Hepatocyte (in vitro differentiated cells): ENCODE results near the gene MYOT. TPM values are rescaled to one million over a fixed set of nuclear protein-coding genes. Genes with fewer than 3 reads are reported as not detected.

Source experiments
- DNase-seq: peaks from one replicate; pipeline ENCODE4 v3.0.0-alpha.2; 2016; ENCODE audit warnings: low spot score
- H2AFZ ChIP-seq: fragments of 200-600 bp; sonication (generic); 2 replicates; pipeline ENCODE4 v1.6.0; 2016; ENCODE audit warnings: antibody characterized with exemption, mild to moderate bottlenecking
- H3K27ac ChIP-seq: fragments of 200-600 bp; sonication (generic); 2 replicates; pipeline ENCODE4 v1.5.1; 2016; ENCODE audit warnings: mild to moderate bottlenecking
- H3K27me3 ChIP-seq: fragments of 200-600 bp; sonication (generic); 2 replicates; pipeline ENCODE4 v1.6.1; 2016
- H3K36me3 ChIP-seq: fragments of 200-600 bp; sonication (generic); replicated peaks from 2 replicates; pipeline ENCODE4 v1.5.1; 2016; ENCODE audit warnings: low read depth; ENCODE audit not compliant: insufficient read depth
- H3K4me1 ChIP-seq: fragments of 200-600 bp; sonication (generic); 2 replicates; pipeline ENCODE4 v1.5.1; 2016; ENCODE audit warnings: mild to moderate bottlenecking, moderate library complexity; ENCODE audit not compliant: insufficient read depth
- H3K4me2 ChIP-seq: fragments of 200-600 bp; sonication (generic); 2 replicates; pipeline ENCODE4 v1.6.0; 2016
- H3K4me3 ChIP-seq: fragments of 200-600 bp; sonication (generic); 2 replicates; pipeline ENCODE4 v1.5.1; 2016; ENCODE audit warnings: mild to moderate bottlenecking
- H3K79me2 ChIP-seq: fragments of 200-600 bp; sonication (generic); 2 replicates; pipeline ENCODE4 v1.6.0; 2017; ENCODE audit warnings: mild to moderate bottlenecking
- H3K9me2 ChIP-seq: fragments of 200-600 bp; sonication (generic); replicated peaks from 2 replicates; pipeline ENCODE4 v1.6.0; 2017; ENCODE audit warnings: mild to moderate bottlenecking; ENCODE audit not compliant: insufficient read depth
- H3K9me3 ChIP-seq: fragments of 200-600 bp; sonication (generic); 2 replicates; pipeline ENCODE4 v1.5.1; 2016; ENCODE audit warnings: low read depth, mild to moderate bottlenecking
- H4K20me1 ChIP-seq: fragments of 200-600 bp; sonication (generic); 2 replicates; pipeline ENCODE4 v1.6.0; 2016; ENCODE audit warnings: mild to moderate bottlenecking; ENCODE audit not compliant: insufficient read depth, poor library complexity, severe bottlenecking
- EZH2 ChIP-seq: fragments of 200-600 bp; sonication (generic); IDR thresholded peaks from 2 replicates; pipeline ENCODE4 v1.6.1; 2016; ENCODE audit warnings: antibody characterized with exemption, mild to moderate bottlenecking, borderline replicate concordance
- EZH2phosphoT487 ChIP-seq: fragments of 200-600 bp; sonication (generic); IDR thresholded peaks from one replicate; pipeline ENCODE4 v1.6.1; 2018; ENCODE audit warnings: antibody characterized with exemption, mild to moderate bottlenecking, low read depth, moderate library complexity; ENCODE audit not compliant: unreplicated experiment, severe bottlenecking
- WGBS: methylation state at CpG from one replicate; pipeline ENCODE4 v1.1.6; 2016; ENCODE audit warnings: low lambda C conversion rate; ENCODE audit errors: missing lambda C conversion rate; 5-methylcytosine and 5-hydroxymethylcytosine counted together
- polyA plus RNA-seq: library from polyadenylated mRNA; unstranded; fragments of >200 nt; fragmentation: Nextera tagmentation; extraction: Ambion mirVana; gene quantifications from 2 replicates; pipeline ENCODE4 v1.2.1, GENCODE V29; 2016
- total RNA-seq: library from RNA; depleted of rRNA; stranded (reverse); fragments of >200 nt; gene quantifications from 2 replicates; pipeline ENCODE4 v1.2.3, GENCODE V29; 2014
- TF ChIP-seq, protein P1 (sequence below): fragments of 200-600 bp; sonication (generic); IDR thresholded peaks from 2 replicates; pipeline ENCODE4 v1.5.1; 2016; ENCODE audit warnings: antibody characterized with exemption, mild to moderate bottlenecking; ENCODE audit not compliant: poor library complexity

The MYOT gene
- total and polyA plus RNA-seq, 2 experiments from 2014 or later: not detected

DNA sequence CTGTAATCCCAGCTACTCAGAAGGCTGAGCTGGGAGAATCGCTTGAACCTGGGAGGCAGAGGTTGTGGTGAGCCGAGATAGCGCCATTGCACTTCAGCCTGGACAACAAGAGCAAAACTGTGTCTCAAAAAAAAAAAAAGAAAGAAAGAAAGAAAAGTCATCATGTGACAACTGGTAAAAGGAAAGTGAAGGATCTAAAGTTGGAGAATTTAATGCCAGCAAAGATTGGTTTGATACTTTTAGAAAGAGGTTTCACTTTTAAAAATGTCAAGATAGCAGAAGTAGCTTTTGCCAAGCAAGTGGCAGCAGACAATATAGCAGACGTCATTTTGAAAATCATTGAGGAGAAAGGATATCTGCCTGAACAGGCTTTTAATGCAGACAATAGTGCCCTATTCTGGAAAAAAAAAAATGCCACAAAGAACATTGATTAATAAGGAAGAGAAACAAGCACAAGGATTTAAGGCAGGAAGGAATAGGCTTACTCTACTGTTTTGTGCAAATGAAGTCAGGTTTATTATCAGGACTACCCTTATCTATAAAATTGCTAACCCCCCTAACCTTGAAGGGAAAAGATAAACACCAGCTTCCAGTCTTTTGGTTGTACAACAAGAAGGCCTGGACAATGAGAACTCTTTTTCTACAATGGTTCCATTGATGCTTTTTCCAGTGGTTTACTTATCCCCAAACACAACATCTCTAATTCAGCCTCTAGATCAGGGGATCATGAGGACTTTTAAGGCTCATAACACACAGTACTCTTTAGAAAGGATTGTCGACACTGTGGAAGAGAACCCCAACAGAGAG, 33.6 kb downstream of the MYOT start:
- TF ChIP-seq EZH2phosphoT487: no peak
- no peak for TF ChIP-seq EZH2
- TF ChIP-seq, protein P1, sequence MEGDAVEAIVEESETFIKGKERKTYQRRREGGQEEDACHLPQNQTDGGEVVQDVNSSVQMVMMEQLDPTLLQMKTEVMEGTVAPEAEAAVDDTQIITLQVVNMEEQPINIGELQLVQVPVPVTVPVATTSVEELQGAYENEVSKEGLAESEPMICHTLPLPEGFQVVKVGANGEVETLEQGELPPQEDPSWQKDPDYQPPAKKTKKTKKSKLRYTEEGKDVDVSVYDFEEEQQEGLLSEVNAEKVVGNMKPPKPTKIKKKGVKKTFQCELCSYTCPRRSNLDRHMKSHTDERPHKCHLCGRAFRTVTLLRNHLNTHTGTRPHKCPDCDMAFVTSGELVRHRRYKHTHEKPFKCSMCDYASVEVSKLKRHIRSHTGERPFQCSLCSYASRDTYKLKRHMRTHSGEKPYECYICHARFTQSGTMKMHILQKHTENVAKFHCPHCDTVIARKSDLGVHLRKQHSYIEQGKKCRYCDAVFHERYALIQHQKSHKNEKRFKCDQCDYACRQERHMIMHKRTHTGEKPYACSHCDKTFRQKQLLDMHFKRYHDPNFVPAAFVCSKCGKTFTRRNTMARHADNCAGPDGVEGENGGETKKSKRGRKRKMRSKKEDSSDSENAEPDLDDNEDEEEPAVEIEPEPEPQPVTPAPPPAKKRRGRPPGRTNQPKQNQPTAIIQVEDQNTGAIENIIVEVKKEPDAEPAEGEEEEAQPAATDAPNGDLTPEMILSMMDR: no peak
- Histone ChIP-seq H3K9me2 (no peaks in the 10 kb centered on the region), H3K4me2 (peak overlapping the region; percentile 25), H3K79me2 (no peaks in the 10 kb centered on the region), H3K4me1 (no peaks in the 10 kb centered on the region), H3K36me3 (no peaks in the 10 kb centered on the region), H3K9me3 (no peaks in the 10 kb centered on the region), H3K27ac (no peak overlapping the region), H4K20me1 (no peaks in the 10 kb centered on the region), H3K27me3 (no peaks in the 10 kb centered on the region), H2AFZ (no peak overlapping the region), H3K4me3 (no peak overlapping the region)
- DNase-seq: no peak
- 74% methylated on average over 5 of the region's 5 CpGs for WGBS

GRCh38 chr5:137902408-137903133, 34.9 kb downstream of the MYOT start:
- Histone ChIP-seq H3K4me1 (no peaks in the 10 kb centered on the region), H3K9me3 (no peaks in the 10 kb centered on the region), H3K9me2 (no peaks in the 10 kb centered on the region), H4K20me1 (no peaks in the 10 kb centered on the region), H2AFZ (no peak overlapping the region), H3K27ac (no peak overlapping the region), H3K36me3 (no peaks in the 10 kb centered on the region), H3K4me3 (no peak overlapping the region), H3K79me2 (no peaks in the 10 kb centered on the region), H3K4me2 (no peak overlapping the region), H3K27me3 (no peaks in the 10 kb centered on the region)
- no peak for TF ChIP-seq EZH2phosphoT487
- TF ChIP-seq EZH2: no peak
- TF ChIP-seq, protein P1: no peak
- no peak for DNase-seq
- WGBS: 93% methylated on average over 1 of the region's 1 CpG

DNA sequence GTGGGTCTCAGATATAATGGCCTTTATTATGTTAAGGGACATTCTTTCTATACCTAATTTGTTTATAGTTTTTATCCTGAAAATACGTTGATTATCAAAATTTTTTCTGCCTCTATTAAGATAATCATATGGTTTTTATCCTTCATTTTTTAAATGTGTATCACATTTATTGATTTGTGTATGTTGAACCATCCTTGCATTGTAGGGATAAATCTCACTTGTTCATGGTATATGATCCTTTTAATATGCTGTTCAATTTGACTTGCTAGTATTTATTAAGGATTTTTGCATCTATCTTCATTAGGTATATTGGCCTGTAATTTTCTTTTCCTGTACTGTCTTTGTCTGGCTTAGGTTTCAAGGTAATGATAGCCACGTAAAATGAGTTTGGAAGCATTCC, 47.1 kb downstream of the MYOT start:
- Histone ChIP-seq H3K27me3 (no peaks in the 10 kb centered on the region), H3K4me3 (no peak overlapping the region), H3K36me3 (no peaks in the 10 kb centered on the region), H4K20me1 (no peaks in the 10 kb centered on the region), H3K79me2 (no peaks in the 10 kb centered on the region), H3K27ac (no peak overlapping the region), H3K9me3 (peaks cover 8% of the 10 kb centered on the region), H2AFZ (no peak overlapping the region), H3K4me1 (no peaks in the 10 kb centered on the region), H3K4me2 (no peak overlapping the region), H3K9me2 (no peaks in the 10 kb centered on the region)
- TF ChIP-seq EZH2phosphoT487: no peak
- DNase-seq: no peak
- WGBS: 81% methylated on average over 2 of the region's 2 CpGs

DNA sequence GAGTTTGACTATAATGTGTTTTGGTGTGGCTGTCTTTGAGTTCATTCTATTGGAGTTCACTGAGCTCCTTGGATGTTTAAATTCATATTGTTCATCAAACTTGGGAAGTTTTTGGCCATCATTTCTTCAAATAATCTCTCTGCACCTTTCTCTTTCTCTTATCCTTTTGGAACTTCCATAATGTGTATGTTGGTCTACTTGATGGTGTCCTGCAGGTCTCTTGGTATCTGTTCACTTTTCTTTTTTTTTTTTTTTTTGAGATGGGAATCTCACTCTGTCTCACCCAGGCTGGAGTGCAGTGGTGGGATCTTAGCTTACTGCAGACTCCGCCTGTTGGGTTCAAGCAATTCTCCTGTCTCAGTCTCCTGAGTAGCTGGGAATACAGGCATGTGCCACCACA, 49.3 kb downstream of the MYOT start:
- no peak for DNase-seq
- Histone ChIP-seq H3K4me2 (no peak overlapping the region), H3K79me2 (no peaks in the 10 kb centered on the region), H4K20me1 (no peaks in the 10 kb centered on the region), H3K4me3 (no peak overlapping the region), H3K27me3 (no peaks in the 10 kb centered on the region), H3K9me3 (peaks cover 8% of the 10 kb centered on the region), H3K4me1 (no peaks in the 10 kb centered on the region), H3K36me3 (no peaks in the 10 kb centered on the region), H3K27ac (no peak overlapping the region), H3K9me2 (no peaks in the 10 kb centered on the region), H2AFZ (no peak overlapping the region)
- whole genome bisulfite sequencing: 100% methylated on average over 1 of the region's 1 CpG
- TF ChIP-seq EZH2phosphoT487 (no peak), EZH2 (no peak)
- TF ChIP-seq, protein P1: no peak
